DND-41 (cell line): ENCODE measurements around the gene YARS1.

ENCODE experiments used
- CTCF ChIP-seq: IDR thresholded peaks from 2 replicates; pipeline ENCODE4 v1.5.1; 2012; ENCODE audit warnings: borderline replicate concordance, low read length, moderate library complexity, mild to moderate bottlenecking; ENCODE audit not compliant: poor library complexity, severe bottlenecking; ENCODE audit errors: extremely low read depth
- EZH2 ChIP-seq: IDR thresholded peaks from 3 replicates; pipeline ENCODE4 v1.6.1; 2012; ENCODE audit warnings: borderline replicate concordance, low read depth, mild to moderate bottlenecking, moderate library complexity, low read length, inconsistent platforms; ENCODE audit not compliant: severe bottlenecking

- TF ChIP-seq CTCF (no peak), EZH2 (no peak)
Observed at GRCh38 chr1:32798679-32799416, 18.3 kb downstream of the YARS1 start.
